ENCODE measurements around the gene ADAM33.

Gene ADAM33

GRCh38 chr20:3710011-3710466 is 28.2 kb upstream of the ADAM33 start:
- no peak for DNase-seq (ENCODE audit: extremely low spot score, insufficient read length, low read depth)
- no peak for FAIRE-seq

GRCh38 chr20:3707508-3707899 is 25.7 kb upstream of the ADAM33 start:
- no peak for DNase-seq (ENCODE audit: extremely low spot score, insufficient read length, low read depth)
- FAIRE-seq = no peak

GRCh38 chr20:3706774-3707507 is 25.1 kb upstream of the ADAM33 start:
- FAIRE-seq = no peak
- DNase-seq (ENCODE audit: extremely low spot score, insufficient read length, low read depth) = no peak

GRCh38 chr20:3705970-3706739 is 24.3 kb upstream of the ADAM33 start:
- no peak for DNase-seq (ENCODE audit: extremely low spot score, insufficient read length, low read depth)
- no peak for FAIRE-seq

- no peak for FAIRE-seq
- no peak for DNase-seq (ENCODE audit: extremely low spot score, insufficient read length, low read depth)
Measured at GRCh38 chr20:3705491-3705969, 23.7 kb upstream of the ADAM33 start.

- no peak for FAIRE-seq
- DNase-seq (ENCODE audit: extremely low spot score, insufficient read length, low read depth) = no peak
Measured at GRCh38 chr20:3704087-3704486, 22.3 kb upstream of the ADAM33 start.

- no peak for FAIRE-seq
- no peak for DNase-seq (ENCODE audit: extremely low spot score, insufficient read length, low read depth)
Measured at GRCh38 chr20:3702611-3703391, 21.0 kb upstream of the ADAM33 start.

GRCh38 chr20:3701061-3701998 is 19.5 kb upstream of the ADAM33 start:
- DNase-seq (ENCODE audit: extremely low spot score, insufficient read length, low read depth) = no peak
- no peak for FAIRE-seq

- no peak for DNase-seq (ENCODE audit: extremely low spot score, insufficient read length, low read depth)
- FAIRE-seq = no peak
Measured at GRCh38 chr20:3699037-3699436, 17.2 kb upstream of the ADAM33 start.

- DNase-seq (ENCODE audit: extremely low spot score, insufficient read length, low read depth) = no peak
- no peak for FAIRE-seq
Measured at GRCh38 chr20:3698591-3699001, 16.8 kb upstream of the ADAM33 start.

- FAIRE-seq = no peak
- no peak for DNase-seq (ENCODE audit: extremely low spot score, insufficient read length, low read depth)
Measured at GRCh38 chr20:3697588-3698305, 15.9 kb upstream of the ADAM33 start.

GRCh38 chr20:3696745-3697587 is 15.2 kb upstream of the ADAM33 start:
- FAIRE-seq (no peak), DNase-seq (ENCODE audit: extremely low spot score, insufficient read length, low read depth) (no peak)

- DNase-seq (ENCODE audit: extremely low spot score, insufficient read length, low read depth) (no peak), FAIRE-seq (no peak)
Measured at GRCh38 chr20:3696200-3696599, 14.4 kb upstream of the ADAM33 start.

GRCh38 chr20:3694864-3695263 is 13.1 kb upstream of the ADAM33 start:
- FAIRE-seq (no peak), DNase-seq (ENCODE audit: extremely low spot score, insufficient read length, low read depth) (no peak)

- DNase-seq (ENCODE audit: extremely low spot score, insufficient read length, low read depth) (no peak), FAIRE-seq (no peak)
Measured at GRCh38 chr20:3693376-3693775, 11.6 kb upstream of the ADAM33 start.

GRCh38 chr20:3692706-3693294 is 11.0 kb upstream of the ADAM33 start:
- no peak for FAIRE-seq
- no peak for DNase-seq (ENCODE audit: extremely low spot score, insufficient read length, low read depth)

GRCh38 chr20:3691897-3692296 is 10.1 kb upstream of the ADAM33 start:
- no peak for FAIRE-seq
- no peak for DNase-seq (ENCODE audit: extremely low spot score, insufficient read length, low read depth)

GRCh38 chr20:3691306-3691705 is 9.5 kb upstream of the ADAM33 start:
- DNase-seq (ENCODE audit: extremely low spot score, insufficient read length, low read depth) (no peak), FAIRE-seq (no peak)

Measured in GM18507 (cell line).